Heart left ventricle (tissue), 16 donors: Measurements from ENCODE around the gene CSNK1D. TPM values are rescaled to one million over a fixed set of nuclear protein-coding genes. Genes with fewer than 3 reads are reported as not detected.

ENCODE experiments used
- ATAC-seq, 4 donors: fragments of 200-7000 bp; cut with Tn5 transposase; one replicate each; pipeline ENCODE4 v1.9.1; 2020 to 2022; ENCODE audit warnings: moderate library complexity in 4 of 4, mild to moderate bottlenecking in 3 of 4, moderate number of reproducible peaks in 1 of 4
- DNase-seq, 5 donors: peaks; one replicate each; pipeline ENCODE4 v3.0.0-alpha.2; 2020
- H3K27ac ChIP-seq, 12 donors: fragments of 200-600 bp; sonication (generic) in 4 of 12; one replicate each; pipeline versions ENCODE4 v1.5.0 to v1.8.0; 2016 to 2022; ENCODE audit warnings: mild to moderate bottlenecking in 2 of 12
- H3K27me3 ChIP-seq, 9 donors: fragments of 200-600 bp; sonication (generic) in 2 of 9; one replicate each; pipeline versions ENCODE4 v1.5.1 to v1.8.0; 2016 to 2022; ENCODE audit warnings: mild to moderate bottlenecking in 3 of 9
- H3K36me3 ChIP-seq, 9 donors: fragments of 200-600 bp; sonication (generic) in 2 of 9; one replicate each; pipeline versions ENCODE4 v1.5.0 to v1.8.0; 2018 to 2022; ENCODE audit warnings: mild to moderate bottlenecking in 2 of 9
- H3K4me1 ChIP-seq, 12 donors: fragments of 200-600 bp; sonication (generic) in 4 of 12; one replicate each; pipeline versions ENCODE4 v1.5.0 to v1.8.0; 2016 to 2022; ENCODE audit warnings: mild to moderate bottlenecking in 3 of 12
- H3K4me3 ChIP-seq, 12 donors: fragments of 200-600 bp; sonication (generic) in 4 of 12; one replicate each; pipeline versions ENCODE4 v1.5.0 to v1.8.0; 2017 to 2022; ENCODE audit warnings: mild to moderate bottlenecking in 9 of 12, moderate library complexity in 4 of 12
- H3K9me3 ChIP-seq, 12 donors: fragments of 200-600 bp; sonication (generic) in 4 of 12; one replicate each; pipeline versions ENCODE4 v1.5.0 to v1.8.0; 2016 to 2022; ENCODE audit warnings: mild to moderate bottlenecking in 1 of 12
- POLR2A ChIP-seq, 2 donors: fragments of 450-650 bp; IDR thresholded peaks; one replicate each; pipeline ENCODE4 v1.6.1; 2017; ENCODE audit warnings: antibody characterized with exemption in 2 of 2, mild to moderate bottlenecking in 2 of 2, moderate library complexity in 2 of 2
- WGBS, 4 donors: extraction: QIAGEN DNeasy Blood & Tissue Kit in 2 of 4; methylation state at CpG; one replicate each; pipeline versions ENCODE4 v1.1.5 to v1.1.7; 2013 to 2018; 5-methylcytosine and 5-hydroxymethylcytosine counted together
- intact Hi-C, 10 donors: fragments of 100-400 bp; cut with DNase I; formaldehyde crosslinking; loops; one replicate each; pipeline versions ENCODE4 v1.11.1 to v1.14.2; 2022
- polyA plus RNA-seq, 2 donors: library from polyadenylated mRNA; stranded (reverse); fragments of 200-250 nt; gene quantifications; one replicate each; pipeline ENCODE4 v1.2.3, GENCODE V29; 2013
- total RNA-seq, 9 donors: library from RNA; depleted of rRNA in 2 of 9; stranded (reverse); fragments of >200 nt in 2 of 9; fragmentation: NEBNext Ultra II Directional in 3 of 9; extraction: Animal tissue kit (Norgen Biotek cat#: 25700) in 3 of 9; gene quantifications; one replicate each; pipeline versions ENCODE4 v1.1.0 to v1.2.4, GENCODE V29; 2016 to 2023
- TF ChIP-seq, protein P1 (sequence below), 12 donors: fragments of 200-600 bp; sonication (generic) in 4 of 12; IDR thresholded peaks; one replicate each; pipeline versions ENCODE4 v1.5.0 to v1.8.0; 2018 to 2022; ENCODE audit warnings: antibody characterized with exemption in 12 of 12, mild to moderate bottlenecking in 5 of 12
- donor health status: ischemic (EF 13 %, LVEDD 7.1; RV severe dilation, severe dysfunction).
- donor health status: healthy with polysubstance abuse.
- donor health status: DM: no; HTN: yes; CAD: no.
- donor health status: DM: no; HTN: no; CAD: no.
- donor health status: ischemic (EF 25% LVEDD 6.9; RV normal size, moderate dysfunction).
- donor health status: ischemic (EF 25% LVEDD 5.7; RV mildly dilated, moderate dysfunction).
- donor health status: healthy.
- donor health status: DM: yes; HTN: yes; CAD: no.
- donor health status: ischemic (EF 35%, LVEDD 5.7; RV mildly dilated, moderate dysfunction).
- donor health status: nonischemic (EF 11% LVEDD 7.7; RV severe dilation, severe dysfunction).
- donor health status: DM: yes; HTN: yes; CAD: no.
- donor health status: PGD.
- donor health status: ischemic (EF 29% LVEDD 5.4; RV normal size, mild dysfunction).
- donor health status: nonischemic (EF 23%, LVEDD 6.1; RV moderate dilation, normal function).

Gene CSNK1D
- total and polyA plus RNA-seq, 11 donors = 38.4 to 88.1 (median 66.1) TPM

DNA sequence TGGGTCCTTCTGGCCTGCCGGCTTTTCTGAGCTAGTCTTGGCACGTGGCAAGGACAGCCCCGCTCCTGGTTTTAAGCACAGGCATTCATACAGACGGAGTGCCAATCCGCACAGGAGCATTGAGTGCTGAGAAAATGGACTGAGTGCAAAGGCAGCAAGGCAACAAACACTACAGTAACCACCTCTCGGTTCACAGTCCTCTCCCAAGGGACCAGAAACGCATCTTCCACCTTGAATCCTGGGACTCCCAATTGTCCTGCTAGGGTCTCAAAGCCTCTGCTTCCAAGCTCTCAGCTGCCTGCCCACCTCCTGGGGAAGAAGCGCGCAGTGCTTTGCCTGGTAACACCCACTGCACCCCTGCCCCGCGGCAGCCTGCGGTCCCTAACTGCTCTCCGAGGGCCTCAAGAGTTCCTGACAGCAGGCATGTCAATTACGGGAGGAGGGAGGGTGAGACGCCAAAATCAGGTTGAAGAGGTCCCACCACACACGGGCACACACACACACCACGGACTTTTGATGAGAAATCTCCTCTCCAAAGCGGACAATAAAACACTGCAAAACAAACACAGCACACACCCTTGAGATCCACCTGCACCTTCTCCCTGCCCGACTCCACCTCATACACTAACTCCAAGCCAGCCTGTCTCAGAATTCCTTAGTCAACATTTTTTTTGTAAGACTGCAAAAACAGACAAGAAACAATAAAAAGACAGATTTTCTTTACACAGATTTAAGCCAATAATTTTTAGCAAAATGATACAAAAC, 29.7 kb downstream of the CSNK1D start:
- peaks cover 47 to 80% (median 72%) of the 10 kb centered on the region in 12 donors for H3K4me1 ChIP-seq
- H3K9me3 ChIP-seq = no peaks in the 10 kb centered on the region
- 87 to 93% (median 90%) methylated on average over 13 to 19 of the region's 19 CpGs for WGBS, 4 donors
- TF ChIP-seq, protein P1, sequence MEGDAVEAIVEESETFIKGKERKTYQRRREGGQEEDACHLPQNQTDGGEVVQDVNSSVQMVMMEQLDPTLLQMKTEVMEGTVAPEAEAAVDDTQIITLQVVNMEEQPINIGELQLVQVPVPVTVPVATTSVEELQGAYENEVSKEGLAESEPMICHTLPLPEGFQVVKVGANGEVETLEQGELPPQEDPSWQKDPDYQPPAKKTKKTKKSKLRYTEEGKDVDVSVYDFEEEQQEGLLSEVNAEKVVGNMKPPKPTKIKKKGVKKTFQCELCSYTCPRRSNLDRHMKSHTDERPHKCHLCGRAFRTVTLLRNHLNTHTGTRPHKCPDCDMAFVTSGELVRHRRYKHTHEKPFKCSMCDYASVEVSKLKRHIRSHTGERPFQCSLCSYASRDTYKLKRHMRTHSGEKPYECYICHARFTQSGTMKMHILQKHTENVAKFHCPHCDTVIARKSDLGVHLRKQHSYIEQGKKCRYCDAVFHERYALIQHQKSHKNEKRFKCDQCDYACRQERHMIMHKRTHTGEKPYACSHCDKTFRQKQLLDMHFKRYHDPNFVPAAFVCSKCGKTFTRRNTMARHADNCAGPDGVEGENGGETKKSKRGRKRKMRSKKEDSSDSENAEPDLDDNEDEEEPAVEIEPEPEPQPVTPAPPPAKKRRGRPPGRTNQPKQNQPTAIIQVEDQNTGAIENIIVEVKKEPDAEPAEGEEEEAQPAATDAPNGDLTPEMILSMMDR (IDR thresholded peaks at IDR 0.05) = peak in 1 of 12 donors; percentile 10
- no peak for TF ChIP-seq POLR2A (IDR thresholded peaks at IDR 0.05)
- intact Hi-C loops = loop anchor here in 4 of 10 donors (2.0 to 10.0 kb wide), 3 partner anchors 23 to 78 kb away; no protein-coding TSS in a partner anchor
- peak overlapping the region in 1 of 12 donors; percentile 86 for H3K27ac ChIP-seq
- no peak overlapping the region for H3K4me3 ChIP-seq
- H3K36me3 ChIP-seq = peaks cover 2 to 80% (median 62%) of the 10 kb centered on the region in 9 donors
- no peaks in the 10 kb centered on the region for H3K27me3 ChIP-seq
- peak in 1 of 5 donors; percentile 42 for DNase-seq
- ATAC-seq = no peak

GRCh38 chr17:82242977-82243647, 30.4 kb downstream of the CSNK1D start:
- DNase-seq (peak; percentile 69 to 87 (median 85)), ATAC-seq (peak in 3 of 4 donors; percentile 20 to 42 (median 26))
- H3K9me3 ChIP-seq = no peaks in the 10 kb centered on the region
- H3K4me1 ChIP-seq = peaks cover 55 to 85% (median 80%) of the 10 kb centered on the region in 12 donors
- no peak overlapping the region for H3K4me3 ChIP-seq
- peak overlapping the region in 10 of 12 donors; percentile 58 to 86 (median 75) for H3K27ac ChIP-seq
- no peaks in the 10 kb centered on the region for H3K27me3 ChIP-seq
- no peak for TF ChIP-seq POLR2A (IDR thresholded peaks at IDR 0.05)
- TF ChIP-seq, protein P1 (IDR thresholded peaks at IDR 0.05) = no peak
- intact Hi-C loops = loop anchor here in 4 of 10 donors (2.0 to 10.0 kb wide), 3 partner anchors 24 to 79 kb away; no protein-coding TSS in a partner anchor
- peaks cover 2 to 78% (median 55%) of the 10 kb centered on the region in 9 donors for H3K36me3 ChIP-seq
- 41 to 52% (median 50%) methylated on average over 19 to 29 of the region's 29 CpGs for WGBS, 4 donors

GRCh38 chr17:82242698-82242976, 30.9 kb downstream of the CSNK1D start:
- Histone ChIP-seq H3K36me3 (peaks cover 2 to 78% (median 51%) of the 10 kb centered on the region in 9 donors), H3K4me1 (peaks cover 55 to 85% (median 80%) of the 10 kb centered on the region in 12 donors), H3K27ac (peak overlapping the region in 11 of 12 donors; percentile 58 to 86 (median 76)), H3K27me3 (no peaks in the 10 kb centered on the region), H3K9me3 (no peaks in the 10 kb centered on the region), H3K4me3 (no peak overlapping the region)
- TF ChIP-seq, protein P1 (IDR thresholded peaks at IDR 0.05) = no peak
- TF ChIP-seq POLR2A (IDR thresholded peaks at IDR 0.05) = no peak
- intact Hi-C loops = loop anchor here in 4 of 10 donors (2.0 to 10.0 kb wide), 3 partner anchors 24 to 80 kb away; no protein-coding TSS in a partner anchor
- ATAC-seq (no peak), DNase-seq (peak in 1 of 5 donors; percentile 59)
- WGBS, 4 donors = 68 to 79% (median 76%) methylated on average over 24 of the region's 24 CpGs
